ENCODE results near the gene MTG2. TPM values are rescaled to one million over a fixed set of nuclear protein-coding genes. Genes with fewer than 3 reads are reported as not detected.

MTG2 gene
- total and polyA plus RNA-seq, 11 donors, result 20.7 to 40.7 (median 27.9) TPM

DNA sequence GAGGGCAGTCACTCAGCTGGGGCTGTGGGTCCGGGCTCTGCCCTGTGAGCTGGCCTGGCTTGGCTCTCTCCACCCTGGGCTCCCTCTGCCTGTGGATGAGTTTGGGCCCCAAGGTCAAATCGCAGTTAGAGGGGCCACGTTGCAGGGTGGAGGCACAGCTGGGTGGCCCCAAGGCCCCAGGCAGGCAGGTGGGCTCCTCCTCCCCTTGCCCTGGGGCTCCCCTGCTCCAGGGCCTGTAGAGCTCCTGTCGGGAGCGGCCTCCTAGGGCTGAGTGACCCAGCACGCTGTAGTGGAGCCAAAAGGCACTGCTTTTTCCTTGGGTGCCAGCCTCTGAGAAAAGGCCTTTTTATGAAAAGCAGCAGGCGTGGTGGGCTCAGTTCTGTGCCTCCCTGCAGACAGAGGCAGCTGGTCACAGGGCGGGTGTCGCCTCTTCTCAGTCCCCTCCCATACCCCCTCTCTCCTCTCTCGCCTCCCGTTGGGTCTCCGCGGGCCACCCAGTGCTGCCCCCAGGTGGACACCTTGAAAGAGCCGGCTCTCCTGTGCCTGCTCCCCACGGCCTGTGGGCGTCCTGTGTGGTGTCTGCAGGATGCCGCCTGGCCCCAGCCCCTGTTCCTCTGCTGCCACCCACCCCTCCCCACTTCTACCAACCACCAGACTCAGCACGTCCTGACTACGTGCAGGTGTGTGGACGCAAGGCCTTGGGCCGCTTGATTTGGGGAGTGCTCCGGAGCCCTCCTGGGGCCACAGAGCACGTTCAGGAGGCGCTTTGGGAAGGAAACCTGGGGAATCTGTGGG, 26.0 kb upstream of the MTG2 start:
- H3K4me1 ChIP-seq, result peaks cover 0 to 16% (median 9%) of the 10 kb centered on the region in 12 donors
- DNase-seq, result peak; percentile 59 to 79 (median 72)
- no peaks in the 10 kb centered on the region for H3K9me3 ChIP-seq
- ATAC-seq, result peak; percentile 63 to 88 (median 84)
- no peak overlapping the region for H3K27ac ChIP-seq
- TF ChIP-seq, protein P1, sequence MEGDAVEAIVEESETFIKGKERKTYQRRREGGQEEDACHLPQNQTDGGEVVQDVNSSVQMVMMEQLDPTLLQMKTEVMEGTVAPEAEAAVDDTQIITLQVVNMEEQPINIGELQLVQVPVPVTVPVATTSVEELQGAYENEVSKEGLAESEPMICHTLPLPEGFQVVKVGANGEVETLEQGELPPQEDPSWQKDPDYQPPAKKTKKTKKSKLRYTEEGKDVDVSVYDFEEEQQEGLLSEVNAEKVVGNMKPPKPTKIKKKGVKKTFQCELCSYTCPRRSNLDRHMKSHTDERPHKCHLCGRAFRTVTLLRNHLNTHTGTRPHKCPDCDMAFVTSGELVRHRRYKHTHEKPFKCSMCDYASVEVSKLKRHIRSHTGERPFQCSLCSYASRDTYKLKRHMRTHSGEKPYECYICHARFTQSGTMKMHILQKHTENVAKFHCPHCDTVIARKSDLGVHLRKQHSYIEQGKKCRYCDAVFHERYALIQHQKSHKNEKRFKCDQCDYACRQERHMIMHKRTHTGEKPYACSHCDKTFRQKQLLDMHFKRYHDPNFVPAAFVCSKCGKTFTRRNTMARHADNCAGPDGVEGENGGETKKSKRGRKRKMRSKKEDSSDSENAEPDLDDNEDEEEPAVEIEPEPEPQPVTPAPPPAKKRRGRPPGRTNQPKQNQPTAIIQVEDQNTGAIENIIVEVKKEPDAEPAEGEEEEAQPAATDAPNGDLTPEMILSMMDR (IDR thresholded peaks at IDR 0.05), result peak; percentile 63 to 81 (median 69)
- TF ChIP-seq POLR2A (IDR thresholded peaks at IDR 0.05), result no peak
- peaks cover 0 to 32% (median 20%) of the 10 kb centered on the region in 9 donors for H3K36me3 ChIP-seq
- no peak overlapping the region for H3K4me3 ChIP-seq
- WGBS, 4 donors, result 41 to 49% (median 48%) methylated on average over 21 to 24 of the region's 24 CpGs
- intact Hi-C loops (cut with DNase I), result loop anchor here in 5 of 10 donors (1.0 to 5.0 kb wide), 4 partner anchors 129 to 146 kb away; no protein-coding TSS in a partner anchor
- no peaks in the 10 kb centered on the region for H3K27me3 ChIP-seq

DNA sequence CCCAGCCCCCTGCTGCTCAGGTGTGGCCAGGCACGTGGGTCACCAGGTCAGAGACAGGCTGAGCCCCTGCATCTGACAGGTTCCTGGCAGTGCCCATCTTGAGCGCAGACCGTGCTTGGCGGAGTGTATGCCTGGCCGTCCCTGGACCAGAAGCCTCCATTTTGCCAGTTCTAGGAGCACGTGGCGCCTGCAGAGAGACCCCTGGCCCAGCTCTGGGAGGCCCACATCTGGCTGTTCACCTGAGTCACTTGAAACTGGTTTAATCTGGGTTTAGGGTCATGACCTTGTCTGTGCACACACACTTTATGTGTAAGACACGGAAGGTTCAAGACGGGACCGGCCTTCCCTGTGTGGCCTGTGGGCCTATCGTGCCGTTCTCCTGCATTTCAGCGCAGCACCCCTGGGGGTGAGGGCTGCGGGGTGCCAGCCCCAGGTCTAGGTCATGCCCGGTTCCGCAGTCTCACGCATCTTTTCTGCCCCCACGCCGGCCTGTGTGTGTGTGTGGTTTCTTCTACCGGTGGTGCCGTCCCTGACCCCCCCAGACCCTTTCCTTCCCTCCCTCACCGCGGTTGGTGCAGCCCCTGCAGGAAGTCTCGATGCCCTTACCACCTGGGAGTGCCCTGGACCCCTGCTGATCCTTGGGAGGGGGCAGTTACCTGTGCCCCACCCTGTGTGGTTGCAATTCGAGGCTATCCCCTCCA, 25.3 kb upstream of the MTG2 start:
- TF ChIP-seq POLR2A (IDR thresholded peaks at IDR 0.05), result no peak
- TF ChIP-seq, protein P1 (IDR thresholded peaks at IDR 0.05), result no peak
- H3K4me1 ChIP-seq, result peaks cover 0 to 16% (median 9%) of the 10 kb centered on the region in 12 donors
- H3K9me3 ChIP-seq, result no peaks in the 10 kb centered on the region
- H3K36me3 ChIP-seq, result peaks cover 0 to 39% (median 27%) of the 10 kb centered on the region in 9 donors
- H3K27me3 ChIP-seq, result no peaks in the 10 kb centered on the region
- DNase-seq (no peak), ATAC-seq (peak in 1 of 4 donors; percentile 6)
- no peak overlapping the region for H3K4me3 ChIP-seq
- WGBS, 4 donors, result 87 to 92% (median 90%) methylated on average over 17 to 25 of the region's 25 CpGs
- intact Hi-C loops (cut with DNase I), result loop anchor here in 5 of 10 donors (1.0 to 5.0 kb wide), 4 partner anchors 130 to 147 kb away; no protein-coding TSS in a partner anchor
- no peak overlapping the region for H3K27ac ChIP-seq

DNA sequence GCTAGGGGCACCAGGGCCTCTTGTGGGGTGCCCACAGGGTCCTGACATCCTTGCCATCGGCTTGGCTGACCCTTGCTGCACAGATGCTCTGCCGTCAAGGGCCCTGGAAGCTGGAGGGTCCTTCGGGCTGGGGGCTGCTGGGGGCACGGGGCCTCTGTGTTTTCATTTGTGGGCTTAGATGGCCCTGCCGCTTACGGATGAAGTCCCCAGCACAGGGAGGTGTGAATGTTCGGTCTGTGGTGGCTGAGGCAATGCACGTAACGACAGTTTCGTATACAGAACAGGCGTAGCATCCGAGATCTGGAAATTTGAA, 24.8 kb upstream of the MTG2 start:
- no peaks in the 10 kb centered on the region for H3K27me3 ChIP-seq
- H3K36me3 ChIP-seq, result peaks cover 0 to 44% (median 31%) of the 10 kb centered on the region in 9 donors
- ATAC-seq (no peak), DNase-seq (peak in 1 of 5 donors; percentile 53)
- H3K4me1 ChIP-seq, result peaks cover 0 to 16% (median 9%) of the 10 kb centered on the region in 12 donors
- H3K27ac ChIP-seq, result no peak overlapping the region
- TF ChIP-seq, protein P1 (IDR thresholded peaks at IDR 0.05), result no peak
- no peak for TF ChIP-seq POLR2A (IDR thresholded peaks at IDR 0.05)
- WGBS, 4 donors, result 94 to 96% (median 95%) methylated on average over 11 to 12 of the region's 12 CpGs
- H3K4me3 ChIP-seq, result no peak overlapping the region
- no peaks in the 10 kb centered on the region for H3K9me3 ChIP-seq
- intact Hi-C loops (cut with DNase I), result loop anchor here in 3 of 10 donors (5.0 kb wide), 2 partner anchors 131 to 146 kb away; no protein-coding TSS in a partner anchor

DNA sequence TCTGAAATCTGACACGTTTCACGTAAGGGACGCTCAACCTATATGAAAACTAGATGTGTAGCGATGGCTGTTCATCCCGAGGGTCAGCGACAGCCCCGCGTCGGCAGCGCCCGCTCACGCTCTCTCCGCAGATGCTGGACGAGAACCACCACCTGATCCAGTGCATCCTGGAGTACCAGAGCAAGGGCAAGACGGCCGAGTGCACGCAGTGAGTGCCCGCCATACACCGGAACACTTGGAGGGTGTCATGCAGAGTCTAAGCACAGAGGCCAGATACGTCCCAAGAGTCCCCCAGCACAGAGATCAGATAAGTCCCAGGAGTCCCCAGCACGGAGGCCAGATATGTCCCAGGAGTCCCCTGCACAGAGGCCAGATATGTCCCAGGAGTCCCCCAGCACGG, 24.3 kb upstream of the MTG2 start:
- peaks cover 0 to 16% (median 9%) of the 10 kb centered on the region in 12 donors for H3K4me1 ChIP-seq
- no peak for ATAC-seq
- no peak overlapping the region for H3K4me3 ChIP-seq
- H3K9me3 ChIP-seq, result no peaks in the 10 kb centered on the region
- H3K27me3 ChIP-seq, result no peaks in the 10 kb centered on the region
- TF ChIP-seq POLR2A (IDR thresholded peaks at IDR 0.05), result no peak
- TF ChIP-seq, protein P1 (IDR thresholded peaks at IDR 0.05), result no peak
- peak in 1 of 5 donors; percentile 44 for DNase-seq
- WGBS, 4 donors, result 90 to 92% (median 90%) methylated on average over 22 of the region's 22 CpGs
- peaks cover 0 to 49% (median 36%) of the 10 kb centered on the region in 9 donors for H3K36me3 ChIP-seq
- intact Hi-C loops (cut with DNase I), result loop anchor here in 3 of 10 donors (5.0 kb wide), 2 partner anchors 131 to 146 kb away; no protein-coding TSS in a partner anchor
- no peak overlapping the region for H3K27ac ChIP-seq
